ENCODE data around the gene SPACA7. TPM values are rescaled to one million over a fixed set of nuclear protein-coding genes. Genes with fewer than 3 reads are reported as not detected.

SPACA7 gene
- total RNA-seq, 1 experiment from 2014 or later = not detected

DNA sequence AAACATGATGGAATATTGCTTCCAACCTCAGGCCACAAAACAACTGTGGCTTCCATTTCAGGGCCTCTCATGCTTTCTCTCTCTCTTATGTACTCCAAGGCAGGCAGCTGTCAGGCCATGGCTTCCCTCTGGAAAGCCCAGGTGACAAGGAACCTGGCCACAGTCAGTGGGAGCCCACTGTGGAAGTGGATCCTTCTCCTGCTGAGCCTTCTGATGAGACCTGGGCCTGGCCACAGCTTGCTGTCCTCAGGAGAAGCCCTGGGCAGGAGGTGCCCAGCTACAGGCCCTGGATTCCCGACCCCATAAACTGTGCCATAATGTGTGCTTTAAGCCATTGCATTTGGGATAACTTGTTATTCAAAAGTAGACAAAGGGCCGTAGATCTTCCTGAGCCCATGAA, 71.2 kb downstream of the SPACA7 start:
- Histone ChIP-seq H3K9ac (ENCODE audit: extremely low read depth, insufficient read length, low read length) (no peak overlapping the region), H3K4me2 (ENCODE audit: insufficient read depth, insufficient read length, low read length) (no peak overlapping the region), H3K27ac (ENCODE audit: insufficient read length, low read depth, low read length) (no peak overlapping the region), H3K79me1 (ENCODE audit: insufficient read depth, low read depth, low read length, poor library complexity, severe bottlenecking) (no peaks in the 10 kb centered on the region), H2BK5ac (ENCODE audit: insufficient read length, low read length) (no peak overlapping the region), H3K4me1 (ENCODE audit: insufficient read depth, low read length) (no peaks in the 10 kb centered on the region), H3K56ac (ENCODE audit: insufficient read length, low read depth, low read length) (no peak overlapping the region), H2BK12ac (ENCODE audit: insufficient read length, low read depth, low read length) (no peak overlapping the region), H4K5ac (ENCODE audit: insufficient read length, low read depth, low read length) (no peak overlapping the region), H3K14ac (ENCODE audit: insufficient read depth, low read length) (no peak overlapping the region), H3K23ac (ENCODE audit: insufficient read length, low read depth, low read length) (no peak overlapping the region), H3K27me3 (ENCODE audit: insufficient read depth, low read length) (no peaks in the 10 kb centered on the region; the same call in 1 of the 2 replicates), H2BK20ac (ENCODE audit: low read depth, low read length, poor library complexity, severe bottlenecking) (no peak overlapping the region), H3K79me2 (ENCODE audit: insufficient read depth, low read length) (no peaks in the 10 kb centered on the region), H3T11ph (ENCODE audit: low read length) (no peak overlapping the region), H4K8ac (replicated peaks; ENCODE audit: insufficient read length, low read depth, low read length) (no peak overlapping the region), H3K18ac (ENCODE audit: insufficient read length, low read depth, low read length) (no peak overlapping the region), H2AK5ac (ENCODE audit: insufficient read length, low read length) (no peak overlapping the region), H4K91ac (ENCODE audit: insufficient read length, low read depth, low read length) (no peak overlapping the region), H3K23me2 (ENCODE audit: insufficient read length, low read depth, low read length, poor library complexity, severe bottlenecking) (no peaks in the 10 kb centered on the region), H3K4ac (ENCODE audit: low read depth, low read length) (no peak overlapping the region), H3K9me3 (ENCODE audit: control insufficient read depth, low read depth, low read length) (no peaks in the 10 kb centered on the region), H2BK120ac (ENCODE audit: low read depth, low read length, poor library complexity, severe bottlenecking) (no peak overlapping the region), H2BK15ac (ENCODE audit: low read depth, low read length) (no peak overlapping the region), H2AFZ (ENCODE audit: low read length) (no peak overlapping the region), H4K20me1 (ENCODE audit: control insufficient read depth, insufficient read depth, insufficient read length) (no peaks in the 10 kb centered on the region)
- Mint-ChIP-seq H3K4me3 (no peak overlapping the region), H3K27me3 (ENCODE audit: low read depth) (peaks cover 56% of the 10 kb centered on the region), H3K9me3 (no peaks in the 10 kb centered on the region), H3K27ac (no peak overlapping the region), H3K4me1 (peaks cover 11 to 14% of the 10 kb centered on the region in 2 experiments), H3K36me3 (ENCODE audit: insufficient read depth in 1 of 3, low read depth in 3 of 3) (no peaks in the 10 kb centered on the region; a peak in 1 of 7 replicates)
- TF ChIP-seq, protein P1, sequence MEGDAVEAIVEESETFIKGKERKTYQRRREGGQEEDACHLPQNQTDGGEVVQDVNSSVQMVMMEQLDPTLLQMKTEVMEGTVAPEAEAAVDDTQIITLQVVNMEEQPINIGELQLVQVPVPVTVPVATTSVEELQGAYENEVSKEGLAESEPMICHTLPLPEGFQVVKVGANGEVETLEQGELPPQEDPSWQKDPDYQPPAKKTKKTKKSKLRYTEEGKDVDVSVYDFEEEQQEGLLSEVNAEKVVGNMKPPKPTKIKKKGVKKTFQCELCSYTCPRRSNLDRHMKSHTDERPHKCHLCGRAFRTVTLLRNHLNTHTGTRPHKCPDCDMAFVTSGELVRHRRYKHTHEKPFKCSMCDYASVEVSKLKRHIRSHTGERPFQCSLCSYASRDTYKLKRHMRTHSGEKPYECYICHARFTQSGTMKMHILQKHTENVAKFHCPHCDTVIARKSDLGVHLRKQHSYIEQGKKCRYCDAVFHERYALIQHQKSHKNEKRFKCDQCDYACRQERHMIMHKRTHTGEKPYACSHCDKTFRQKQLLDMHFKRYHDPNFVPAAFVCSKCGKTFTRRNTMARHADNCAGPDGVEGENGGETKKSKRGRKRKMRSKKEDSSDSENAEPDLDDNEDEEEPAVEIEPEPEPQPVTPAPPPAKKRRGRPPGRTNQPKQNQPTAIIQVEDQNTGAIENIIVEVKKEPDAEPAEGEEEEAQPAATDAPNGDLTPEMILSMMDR (conservative IDR thresholded peaks at IDR 0.05) = no peak
- WGBS (ENCODE audit: extremely low coverage, insufficient read length, low lambda C conversion rate) = no CpG with 5 or more reads among the region's 2 CpGs
- no peak for DNase-seq
